NCI-H2081 treated with DMSO at 0.1 percent for 48 hours (cell line): ENCODE results near the gene KLC4.
"Not testable (repeated sequence)": the region's sequence is repeated elsewhere in the genome, so short reads cannot be mapped to it uniquely, and the experiment has no call there.

ENCODE experiments used
- DNase-seq: peaks from one replicate; lab custom pipeline; 2025; lab: John Stamatoyannopoulos, UW

The KLC4 gene

GRCh38 chr6:43036712-43037111, 22.7 kb upstream of the KLC4 start:
- DNase-seq, result no peak

- DNase-seq, result no peak
These were observed 22.2 kb upstream of the KLC4 start for GRCh38 chr6:43037197-43037596.

- no peak for DNase-seq
These were observed 21.7 kb upstream of the KLC4 start for GRCh38 chr6:43037706-43038105.

GRCh38 chr6:43038727-43039126, 20.7 kb upstream of the KLC4 start:
- DNase-seq, result no peak

GRCh38 chr6:43040542-43041257, 18.7 kb upstream of the KLC4 start:
- no peak for DNase-seq

GRCh38 chr6:43041475-43041874, 18.0 kb upstream of the KLC4 start:
- not testable (repeated sequence) for DNase-seq

GRCh38 chr6:43043310-43043709, 16.1 kb upstream of the KLC4 start:
- DNase-seq, result no peak

GRCh38 chr6:43045371-43045930, 14.0 kb upstream of the KLC4 start:
- no peak for DNase-seq

- DNase-seq, result no peak
These were observed 11.4 kb upstream of the KLC4 start for GRCh38 chr6:43047998-43048397.

GRCh38 chr6:43050981-43051380, 8.4 kb upstream of the KLC4 start:
- no peak for DNase-seq

- no peak for DNase-seq
These were observed 7.1 kb upstream of the KLC4 start for GRCh38 chr6:43052225-43052841.

- DNase-seq, result no peak
These were observed 6.4 kb upstream of the KLC4 start for GRCh38 chr6:43052842-43053544.

GRCh38 chr6:43053545-43054205, 5.8 kb upstream of the KLC4 start, which contains the start of gene CUL7:
CUL7 (minus strand) TSS chr6:43053851; CDS start chr6:43052788, 1,063 bp downstream.
- peak; percentile 57 for DNase-seq

GRCh38 chr6:43054206-43054943, 5.1 kb upstream of the KLC4 start:
- DNase-seq, result no peak

GRCh38 chr6:43055966-43056365, 3.5 kb upstream of the KLC4 start:
- DNase-seq, result no peak

- no peak for DNase-seq
These were observed 900 bp upstream of the KLC4 start for GRCh38 chr6:43058531-43058930.

- DNase-seq, result no peak
These were observed 763 bp downstream of the KLC4 start for GRCh38 chr6:43060034-43060754.

- DNase-seq, result no peak
These were observed 1.6 kb downstream of the KLC4 start for GRCh38 chr6:43060755-43061633.

- no peak for DNase-seq
These were observed 2.4 kb downstream of the KLC4 start for GRCh38 chr6:43061861-43062260.

GRCh38 chr6:43062818-43063217, 3.4 kb downstream of the KLC4 start:
- DNase-seq, result no peak
